Fibroblast of skin of back (primary cell): Measurements from ENCODE around the gene COL6A2.
A peak's percentile ranks its signal among the peaks of the same experiment; 100 is the strongest.
"Not testable (repeated sequence)": the region's sequence is repeated elsewhere in the genome, so short reads cannot be mapped to it uniquely, and the experiment has no call there.

Source experiments
- DNase-seq: peaks from one replicate; pipeline ENCODE4 v3.0.0-alpha.2; 2013

The COL6A2 gene

GRCh38 chr21:46095083-46095719 is 2.7 kb upstream of the COL6A2 start:
- no peak for DNase-seq

DNA sequence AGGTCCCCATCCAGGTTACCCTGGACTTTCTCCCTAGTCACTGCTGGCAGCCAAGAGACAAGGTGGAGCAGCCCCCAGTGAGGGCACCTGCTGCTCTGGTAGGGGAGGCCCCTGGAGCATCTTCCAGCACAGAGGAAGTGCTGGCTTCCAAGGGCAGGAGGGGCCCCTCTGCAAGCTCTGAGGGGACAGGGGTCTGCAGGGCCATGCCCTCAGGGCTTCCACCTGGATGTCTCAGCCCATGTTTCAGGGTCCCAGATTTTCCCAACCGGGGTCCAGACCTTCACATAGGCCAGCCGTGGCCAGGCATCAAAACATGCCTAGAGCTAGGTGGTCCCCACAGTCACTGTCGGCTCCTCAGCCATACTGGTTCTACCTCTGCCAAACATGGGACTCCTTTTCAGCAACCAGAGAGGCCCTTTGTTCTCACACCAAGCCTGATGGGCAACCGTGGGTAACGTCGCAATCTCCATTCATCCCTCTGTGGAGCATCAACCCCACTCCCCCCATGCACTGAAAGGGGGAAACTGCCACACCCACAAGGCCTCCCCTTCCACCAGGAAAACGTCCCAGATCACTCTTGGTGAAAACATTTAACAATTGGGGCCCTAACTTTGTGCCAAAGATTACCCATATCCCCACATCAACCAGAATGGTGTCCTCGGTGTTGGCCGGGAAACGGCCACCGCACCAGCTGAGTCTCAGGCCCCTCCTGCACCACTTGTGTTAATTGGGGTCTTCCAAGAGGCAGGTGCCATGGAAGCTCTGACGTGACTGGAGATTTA is 1.9 kb upstream of the COL6A2 start:
- no peak for DNase-seq

GRCh38 chr21:46096596-46097335 is 1.1 kb upstream of the COL6A2 start:
- DNase-seq = no peak

- DNase-seq = peak; percentile 57
Measured at GRCh38 chr21:46098303-46099141, 610 bp downstream of the COL6A2 start.

- peak; percentile 65 for DNase-seq
Measured at GRCh38 chr21:46099476-46099875, 1.6 kb downstream of the COL6A2 start.

GRCh38 chr21:46100020-46100419 is 2.1 kb downstream of the COL6A2 start:
- DNase-seq = no peak

DNA sequence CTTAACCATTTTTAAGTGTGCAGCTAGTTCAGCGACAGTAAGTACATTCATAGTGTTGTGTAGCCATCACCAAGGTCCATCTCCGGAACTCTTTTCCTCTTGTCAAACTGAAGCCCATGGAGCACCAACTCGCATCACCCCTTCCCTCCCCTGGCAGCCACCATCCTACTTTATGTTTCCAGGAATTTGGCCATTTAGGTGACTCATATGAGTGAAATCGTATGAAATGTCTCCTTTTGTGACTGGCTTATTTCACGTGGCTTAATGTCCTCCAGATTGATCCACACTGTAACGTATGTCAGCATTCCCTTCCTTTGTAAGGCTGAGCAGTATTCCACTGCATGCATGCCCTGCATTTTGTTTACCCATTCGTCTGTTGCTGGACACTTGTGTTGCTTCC is 2.5 kb downstream of the COL6A2 start:
- DNase-seq = peak; percentile 87

DNA sequence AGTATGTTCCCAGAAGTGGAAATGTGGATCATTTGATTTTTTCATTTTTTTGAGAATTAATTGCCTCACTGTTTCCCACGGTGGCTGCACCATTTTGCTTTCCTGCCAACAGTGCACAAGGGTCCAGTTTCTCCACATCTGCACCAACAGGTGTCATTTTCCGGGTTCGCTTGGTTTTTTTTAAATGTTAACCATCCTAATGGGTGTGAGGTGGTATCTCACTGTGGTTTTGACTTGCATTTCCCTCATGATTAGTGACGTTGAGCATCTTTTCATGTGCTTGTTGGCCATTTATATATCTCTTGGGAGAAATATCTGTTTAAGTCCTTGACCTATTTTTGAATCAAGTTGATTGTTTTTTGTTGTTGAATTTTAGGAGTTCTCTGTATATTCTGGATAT is 3.0 kb downstream of the COL6A2 start:
- no peak for DNase-seq

GRCh38 chr21:46104104-46104503 is 6.2 kb downstream of the COL6A2 start:
- DNase-seq = no peak

GRCh38 chr21:46107376-46107775 is 9.5 kb downstream of the COL6A2 start:
- DNase-seq = not testable (repeated sequence)

GRCh38 chr21:46108827-46109312 is 11.0 kb downstream of the COL6A2 start:
- no peak for DNase-seq

DNA sequence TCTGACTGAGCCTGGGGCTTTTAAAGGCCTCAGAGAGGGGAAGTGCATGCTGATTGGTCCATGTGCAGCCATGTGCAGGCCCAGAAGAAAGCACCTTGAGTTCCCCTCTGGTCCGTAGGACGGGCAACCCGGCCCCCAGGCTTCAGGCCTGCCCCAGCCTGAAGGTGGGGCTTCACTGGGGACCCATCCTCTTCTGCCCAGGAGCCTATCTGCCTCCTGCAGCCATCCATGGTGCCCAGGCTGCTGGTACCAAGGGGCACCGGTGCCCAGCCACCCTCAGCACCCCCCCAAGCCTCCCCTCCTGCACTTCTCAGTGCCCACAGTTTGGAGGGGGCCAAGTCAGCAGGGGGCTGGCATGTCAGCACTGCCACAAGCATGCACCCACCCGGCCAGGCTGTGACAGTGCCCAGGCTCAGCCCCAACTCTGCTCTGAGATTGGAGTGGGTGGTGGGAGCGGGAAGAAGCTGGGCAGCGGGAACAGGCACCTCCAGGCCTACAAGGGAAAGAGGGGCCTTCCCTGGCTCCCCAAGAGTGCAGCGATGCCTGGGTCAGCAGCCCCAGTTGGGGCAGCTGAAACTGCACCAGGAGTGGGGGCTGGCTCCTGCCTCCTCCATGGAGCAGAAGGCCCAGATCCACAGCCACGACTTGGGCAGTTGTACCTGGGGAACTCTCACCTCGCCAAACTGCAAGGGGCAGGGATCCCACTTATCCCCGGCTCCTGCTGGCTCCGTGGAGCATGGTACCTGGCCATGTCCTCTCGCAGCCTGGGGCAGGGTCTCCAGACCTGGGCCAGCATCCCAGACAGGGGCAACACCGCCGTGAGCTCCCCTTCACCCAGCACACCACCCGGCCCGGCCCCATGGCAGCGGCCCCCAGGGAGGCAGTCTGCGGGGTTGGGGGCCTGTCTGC is 11.7 kb downstream of the COL6A2 start:
- no peak for DNase-seq

GRCh38 chr21:46110499-46111192 is 12.7 kb downstream of the COL6A2 start:
- no peak for DNase-seq

DNA sequence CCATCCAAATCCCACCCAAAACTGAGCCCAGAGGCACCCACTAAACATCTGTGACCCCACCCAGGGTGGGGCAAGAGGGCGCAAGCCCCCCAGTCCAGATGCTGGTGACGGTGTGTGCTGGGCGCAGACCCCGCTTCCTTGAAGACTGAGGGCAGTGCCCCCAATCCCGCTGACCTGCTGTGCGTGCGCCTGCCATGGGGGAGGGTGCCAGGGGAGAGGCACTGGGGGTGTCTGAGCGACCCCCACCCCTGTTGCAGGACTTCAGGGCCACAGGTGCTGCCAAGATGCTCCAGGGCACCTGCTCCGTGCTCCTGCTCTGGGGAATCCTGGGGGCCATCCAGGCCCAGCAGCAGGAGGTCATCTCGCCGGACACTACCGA is 13.3 kb downstream of the COL6A2 start:
- DNase-seq = no peak

DNA sequence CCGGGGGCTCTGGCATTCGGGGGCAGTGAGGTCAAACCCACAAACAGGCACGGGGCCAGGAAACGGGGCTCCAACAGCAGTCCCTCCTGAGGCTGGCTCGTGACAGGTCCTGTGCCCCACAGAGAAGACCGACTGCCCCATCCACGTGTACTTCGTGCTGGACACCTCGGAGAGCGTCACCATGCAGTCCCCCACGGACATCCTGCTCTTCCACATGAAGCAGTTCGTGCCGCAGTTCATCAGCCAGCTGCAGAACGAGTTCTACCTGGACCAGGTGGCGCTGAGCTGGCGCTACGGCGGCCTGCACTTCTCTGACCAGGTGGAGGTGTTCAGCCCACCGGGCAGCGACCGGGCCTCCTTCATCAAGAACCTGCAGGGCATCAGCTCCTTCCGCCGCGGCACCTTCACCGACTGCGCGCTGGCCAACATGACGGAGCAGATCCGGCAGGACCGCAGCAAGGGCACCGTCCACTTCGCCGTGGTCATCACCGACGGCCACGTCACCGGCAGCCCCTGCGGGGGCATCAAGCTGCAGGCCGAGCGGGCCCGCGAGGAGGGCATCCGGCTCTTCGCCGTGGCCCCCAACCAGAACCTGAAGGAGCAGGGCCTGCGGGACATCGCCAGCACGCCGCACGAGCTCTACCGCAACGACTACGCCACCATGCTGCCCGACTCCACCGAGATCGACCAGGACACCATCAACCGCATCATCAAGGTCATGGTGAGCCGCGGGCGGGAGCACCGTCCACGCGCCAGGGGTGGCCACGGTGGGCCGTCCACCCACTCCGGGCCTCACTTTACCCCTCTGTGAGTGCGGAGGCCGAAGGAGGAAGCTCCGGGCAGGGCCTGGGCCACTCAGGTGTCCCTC is 14.2 kb downstream of the COL6A2 start:
- DNase-seq = no peak

DNA sequence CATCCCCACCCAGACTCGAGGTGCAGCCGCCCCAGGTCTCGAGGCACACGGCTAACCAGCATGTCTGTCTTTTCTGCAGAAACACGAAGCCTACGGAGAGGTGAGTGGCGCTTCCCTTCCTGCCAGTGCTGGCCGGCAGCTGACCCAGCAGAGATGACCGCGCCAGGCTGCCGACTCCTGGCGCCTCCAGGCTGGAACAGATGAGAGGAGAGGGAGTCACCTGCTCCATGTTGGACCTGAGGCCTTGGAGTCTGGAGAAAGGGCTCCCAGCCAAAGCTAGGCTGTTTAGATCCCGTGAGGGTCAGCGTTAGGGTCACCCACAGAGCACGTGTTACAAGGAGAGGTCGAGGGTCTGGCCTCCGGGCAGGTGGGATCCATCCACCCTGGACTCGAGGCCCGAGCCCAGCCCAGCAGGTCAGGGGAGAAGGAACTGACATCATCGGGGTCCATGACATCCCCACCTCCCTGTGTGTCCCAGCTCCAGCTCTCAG is 14.9 kb downstream of the COL6A2 start:
- no peak for DNase-seq

DNA sequence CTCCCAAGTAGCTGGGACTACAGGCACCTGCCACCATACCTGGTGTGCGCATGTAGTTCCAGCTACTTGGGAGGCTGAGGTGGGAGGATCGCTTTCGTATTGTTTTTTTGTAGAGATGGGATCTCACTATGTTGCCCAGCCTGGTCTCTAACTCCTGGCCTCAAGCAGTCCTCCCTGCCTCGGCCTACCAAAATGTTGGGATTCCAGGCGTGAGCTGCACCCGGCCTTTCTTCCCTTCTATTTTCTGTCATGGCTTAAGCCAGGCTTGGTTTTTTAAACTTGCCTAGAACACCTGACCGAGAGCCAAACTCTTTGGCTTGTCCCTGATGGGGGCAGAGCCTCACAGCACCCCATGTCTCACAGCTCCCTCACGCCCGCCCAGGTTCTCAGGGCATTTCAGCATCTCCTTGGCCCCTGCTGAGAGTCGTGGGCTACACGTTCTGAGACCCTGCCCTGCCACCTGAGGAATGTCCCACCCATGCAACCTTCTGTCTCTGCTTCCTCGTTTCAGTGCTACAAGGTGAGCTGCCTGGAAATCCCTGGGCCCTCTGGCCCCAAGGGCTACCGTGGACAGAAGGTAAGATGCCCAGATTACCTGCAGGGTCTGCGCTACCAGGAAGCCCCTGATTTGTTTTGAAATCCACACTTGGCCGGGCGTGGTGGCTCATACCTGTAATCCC is 15.7 kb downstream of the COL6A2 start:
- DNase-seq = no peak

- DNase-seq = no peak
Measured at GRCh38 chr21:46114963-46115362, 17.1 kb downstream of the COL6A2 start.
